GM15510 (cell line): ENCODE measurements around the gene GLIS1.

Experiments
- POLR2A ChIP-seq: IDR thresholded peaks from 3 replicates; pipeline ENCODE4 v1.6.1; 2011; ENCODE audit warnings: borderline replicate concordance; ENCODE audit not compliant: insufficient read length; ENCODE audit errors: extremely low read depth

The GLIS1 gene

DNA sequence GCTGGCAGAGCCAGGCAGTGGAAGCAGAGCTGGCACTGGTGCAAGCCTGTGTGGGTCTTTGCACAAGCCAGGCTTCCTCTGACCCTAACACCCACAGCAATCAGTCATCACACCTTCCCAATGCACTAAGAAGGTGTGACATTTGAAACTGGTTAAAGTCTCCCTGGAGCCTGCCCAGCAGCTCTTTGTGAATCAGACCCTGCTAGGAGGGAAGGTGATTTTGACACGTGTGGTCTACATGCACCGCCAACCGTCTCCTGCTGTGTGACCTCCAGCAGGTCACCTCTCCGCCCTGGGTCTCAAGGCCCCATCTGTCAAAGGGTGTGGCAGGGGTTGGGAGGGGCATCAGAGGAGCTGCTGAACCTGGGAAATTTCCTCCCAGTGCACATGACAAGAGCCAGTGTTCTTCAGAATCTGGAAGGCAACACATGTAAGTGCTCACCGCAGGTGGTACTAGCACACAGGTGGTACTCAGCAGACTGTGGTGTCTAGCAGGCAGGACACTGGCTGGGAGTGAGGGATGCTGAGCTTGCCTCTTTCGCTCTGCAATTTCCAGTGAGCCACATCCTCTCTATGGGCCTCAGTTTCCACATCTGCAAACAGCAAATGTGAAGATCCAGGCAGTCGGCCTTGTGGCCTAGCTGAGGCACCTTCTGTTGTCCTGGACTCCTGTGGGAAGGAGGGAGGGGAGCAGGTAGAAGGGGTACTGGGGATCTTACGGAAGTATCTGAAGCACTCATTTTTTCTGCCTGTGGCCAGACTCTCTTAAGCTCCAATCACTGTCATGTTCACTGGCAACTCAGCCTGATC, 156.5 kb downstream of the GLIS1 start:
- TF ChIP-seq POLR2A = no peak

DNA sequence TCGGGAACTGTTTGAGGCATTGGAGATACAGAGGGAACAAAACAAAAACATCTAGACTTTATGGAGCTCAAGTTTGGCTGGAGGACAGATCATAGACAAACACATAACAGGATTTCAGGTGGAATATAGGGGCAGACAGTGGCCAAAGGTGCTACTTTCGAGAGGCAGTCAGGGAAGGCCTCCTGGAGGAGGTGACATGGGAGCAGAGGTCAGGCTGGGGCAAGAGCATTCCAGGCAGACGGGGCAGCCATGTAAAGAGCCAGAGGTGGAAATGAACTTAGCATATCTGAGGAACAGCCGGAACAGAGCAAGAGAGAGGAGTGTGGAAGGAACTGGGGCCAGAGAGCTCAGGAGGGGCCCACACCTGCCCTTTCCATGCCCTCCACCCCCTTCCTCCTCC, 157.5 kb downstream of the GLIS1 start:
- TF ChIP-seq POLR2A = no peak

DNA sequence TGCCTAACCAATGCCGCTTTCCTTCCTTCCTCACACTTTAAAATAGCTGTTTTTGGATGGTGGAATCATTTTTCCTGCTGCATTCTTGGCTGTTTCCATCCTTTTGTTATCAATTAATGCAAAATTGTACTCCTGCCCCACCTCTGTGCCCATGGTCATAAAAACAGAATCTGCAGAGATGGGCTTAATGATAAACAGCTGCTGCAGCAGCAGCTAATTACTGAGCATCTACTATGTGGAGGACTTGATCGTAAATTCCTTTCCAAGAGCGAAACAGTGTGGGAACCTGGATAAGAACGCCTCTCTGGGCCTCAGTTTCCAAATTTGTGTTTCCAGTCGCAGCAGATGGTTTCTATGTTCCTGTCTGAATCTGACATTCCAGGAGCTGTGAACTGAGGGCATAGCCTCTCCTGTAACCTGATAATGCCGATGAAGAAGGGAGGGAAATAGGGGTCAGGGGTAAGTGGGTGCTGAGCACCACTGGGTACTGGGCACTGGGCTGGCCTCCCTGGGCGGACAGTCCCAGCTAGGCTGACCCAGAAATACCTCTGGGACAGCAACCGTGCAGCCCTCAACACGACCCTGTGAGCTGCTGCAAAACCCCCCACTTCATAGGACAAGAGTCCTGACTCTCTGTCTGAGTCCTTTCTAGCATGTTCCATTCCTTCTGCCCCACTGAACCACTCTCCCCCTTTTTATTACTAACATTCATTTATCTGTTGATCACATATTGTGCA, 158.1 kb downstream of the GLIS1 start:
- TF ChIP-seq POLR2A = no peak

DNA sequence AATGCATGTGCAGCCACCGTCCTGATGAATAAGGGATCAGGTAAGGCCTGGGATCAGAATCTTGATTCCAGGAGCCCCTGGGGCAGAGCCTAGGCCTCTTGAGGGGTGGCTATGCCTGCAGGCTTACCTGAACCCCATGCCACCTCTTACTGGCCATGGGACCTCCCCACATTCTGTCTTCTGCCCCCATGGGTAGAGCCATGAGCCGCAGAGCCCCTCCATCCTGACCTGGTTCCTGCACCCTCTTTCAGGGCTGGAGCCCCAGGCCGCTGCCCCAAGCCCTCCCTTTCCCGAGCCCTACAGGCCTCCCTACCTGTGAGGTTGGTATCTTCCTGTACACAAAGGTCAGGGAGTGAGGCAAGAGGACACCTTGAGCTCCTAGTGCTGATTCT, 159.0 kb downstream of the GLIS1 start:
- TF ChIP-seq POLR2A = no peak

DNA sequence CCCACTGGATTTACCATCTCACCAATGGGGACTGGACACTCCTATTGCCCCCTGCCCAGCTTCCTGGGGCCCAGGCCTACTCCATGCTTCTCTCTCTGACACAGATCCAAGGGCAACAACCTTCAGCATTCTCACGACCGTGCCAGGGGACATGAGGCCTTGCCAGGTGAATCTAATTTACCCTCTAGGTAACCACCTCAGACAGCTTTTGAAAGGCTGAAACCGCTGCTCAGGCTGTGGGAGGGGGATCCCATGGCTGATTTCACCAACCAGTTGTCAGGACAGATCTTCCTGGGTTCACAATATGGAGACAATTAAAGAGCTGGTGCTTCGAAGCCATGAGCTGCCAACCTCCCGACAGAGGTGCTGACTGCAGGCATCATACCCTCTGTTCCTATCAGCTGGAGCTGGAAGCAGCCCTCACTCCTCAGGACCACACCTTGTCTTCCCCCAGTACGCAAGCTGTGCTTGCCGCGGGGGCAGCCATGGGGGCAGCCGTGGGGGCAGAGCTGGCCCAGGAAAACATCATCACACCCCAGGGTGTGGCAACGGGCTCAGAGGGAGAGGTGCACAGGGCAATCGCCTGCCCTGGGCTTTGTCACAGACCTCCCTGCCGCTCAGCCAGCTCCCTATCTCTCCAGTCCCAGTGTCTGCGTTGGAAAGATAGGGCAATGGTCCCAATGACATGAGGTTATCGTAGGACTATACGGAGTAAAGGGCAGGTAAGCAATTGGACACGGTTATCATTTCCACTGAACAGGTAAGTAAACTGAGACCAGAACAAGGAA, 159.5 kb downstream of the GLIS1 start:
- no peak for TF ChIP-seq POLR2A

DNA sequence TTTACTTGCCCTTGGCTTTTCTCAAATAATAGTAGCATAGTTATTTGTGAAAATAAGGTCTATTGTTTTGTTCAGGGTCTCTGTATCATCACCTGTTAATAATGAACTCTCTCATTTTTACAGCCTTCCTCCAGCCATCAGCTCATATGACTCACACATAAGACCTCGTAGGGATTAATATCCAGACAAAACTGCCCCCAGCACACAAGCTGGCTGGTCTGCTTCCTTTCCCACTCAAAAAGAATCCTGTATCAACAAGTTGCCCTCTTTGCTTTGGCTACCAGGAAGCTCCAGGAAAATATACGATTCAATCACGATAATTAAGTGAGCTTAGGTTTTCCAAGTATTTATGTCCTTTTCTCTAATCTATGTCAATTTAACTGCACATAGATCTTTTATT, 160.6 kb downstream of the GLIS1 start:
- no peak for TF ChIP-seq POLR2A

DNA sequence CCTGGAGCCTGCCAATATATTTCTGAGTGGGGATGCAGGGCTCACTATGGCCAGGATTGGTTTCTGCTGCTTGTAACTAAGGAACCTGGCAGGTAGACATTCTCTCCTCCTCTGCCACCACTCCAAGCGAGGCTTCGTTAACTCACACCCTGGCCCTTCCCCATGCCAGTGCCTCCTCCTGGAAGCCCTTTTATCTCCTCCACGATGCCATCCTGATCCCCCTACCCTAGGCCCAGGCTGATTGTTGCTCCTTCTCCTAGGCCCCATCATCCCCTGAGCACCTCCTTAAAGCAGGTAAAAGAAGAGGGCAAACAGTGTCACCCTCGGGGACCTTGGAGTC, 161.2 kb downstream of the GLIS1 start:
- TF ChIP-seq POLR2A = no peak

DNA sequence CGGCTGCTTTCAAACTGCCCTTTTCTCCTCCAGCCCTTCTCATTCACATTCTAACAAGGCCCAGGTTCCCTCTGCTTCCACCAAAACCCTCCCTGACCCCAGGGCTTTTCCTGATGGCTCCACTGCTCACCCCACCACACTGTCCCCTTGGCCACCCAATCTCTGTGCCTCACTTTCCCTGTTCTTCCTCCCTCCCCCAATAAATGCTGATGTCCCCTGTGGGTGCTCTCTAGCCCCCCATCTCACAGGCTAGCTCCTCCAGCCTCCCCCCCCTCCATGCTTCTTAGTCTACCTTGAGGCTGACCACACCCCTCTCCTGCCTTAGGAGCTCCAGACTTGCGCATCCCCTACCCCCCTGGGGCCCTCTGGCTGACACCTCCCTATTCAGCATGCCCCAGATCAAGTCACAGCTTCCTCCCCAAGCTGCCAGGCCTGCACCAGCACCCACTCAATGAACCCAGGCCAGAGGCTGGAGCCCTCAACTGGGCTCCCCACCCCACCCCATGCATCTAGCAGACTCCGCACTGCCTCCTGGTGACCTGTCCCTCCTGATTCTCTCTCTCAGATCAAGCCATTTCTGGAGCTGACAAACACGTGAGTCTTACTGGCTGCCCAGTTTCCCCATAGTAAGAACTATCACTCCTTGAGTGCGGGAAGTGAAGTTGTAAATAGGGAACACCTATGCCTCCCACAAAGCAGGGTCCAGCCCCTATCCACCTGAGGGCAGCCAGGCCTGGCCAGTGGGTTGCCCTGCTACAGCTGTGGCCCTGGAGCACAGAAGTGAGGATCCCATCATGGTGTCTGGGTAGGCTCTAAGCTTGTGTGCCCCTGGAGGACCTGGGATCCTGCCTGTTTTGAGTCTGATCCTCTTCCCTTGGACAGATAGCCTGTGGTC, 161.9 kb downstream of the GLIS1 start:
- TF ChIP-seq POLR2A = no peak

DNA sequence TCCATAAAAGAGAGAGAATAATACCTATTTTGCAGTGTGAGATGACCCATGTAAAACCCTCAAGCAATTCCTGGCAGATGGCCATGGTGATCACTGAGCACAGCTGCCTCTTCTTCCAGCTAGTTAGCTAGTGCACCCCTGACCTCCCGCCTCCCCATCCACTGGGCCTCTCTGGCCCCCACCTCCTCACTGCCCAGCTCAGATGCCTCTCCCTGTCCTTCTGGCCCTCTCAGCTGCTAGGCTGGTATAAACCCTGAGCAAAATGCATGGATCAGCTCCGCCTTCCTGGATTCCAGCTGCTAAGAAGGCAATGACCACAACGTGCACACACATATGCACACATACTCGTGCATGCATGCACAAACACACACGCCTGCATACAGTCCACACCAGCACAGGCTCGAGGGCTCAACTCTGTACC, 162.6 kb downstream of the GLIS1 start:
- no peak for TF ChIP-seq POLR2A

DNA sequence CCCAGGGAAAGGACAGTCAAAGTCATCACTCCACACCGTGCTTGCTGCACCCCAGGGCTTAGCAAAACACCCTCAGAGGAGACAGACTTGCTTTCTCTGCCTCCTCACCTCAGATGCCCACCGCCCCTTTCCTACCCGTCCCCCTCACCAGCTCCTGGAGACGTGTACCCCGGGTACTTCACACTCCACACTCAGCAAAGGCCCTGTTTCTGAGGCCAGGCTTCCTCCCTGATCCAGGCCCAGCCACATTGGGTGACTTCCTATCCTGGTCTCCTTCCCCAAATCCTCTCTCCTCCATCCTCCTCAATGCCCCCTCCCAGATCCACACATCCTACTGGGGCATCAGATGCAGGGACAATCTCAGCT, 163.0 kb downstream of the GLIS1 start:
- TF ChIP-seq POLR2A = no peak

DNA sequence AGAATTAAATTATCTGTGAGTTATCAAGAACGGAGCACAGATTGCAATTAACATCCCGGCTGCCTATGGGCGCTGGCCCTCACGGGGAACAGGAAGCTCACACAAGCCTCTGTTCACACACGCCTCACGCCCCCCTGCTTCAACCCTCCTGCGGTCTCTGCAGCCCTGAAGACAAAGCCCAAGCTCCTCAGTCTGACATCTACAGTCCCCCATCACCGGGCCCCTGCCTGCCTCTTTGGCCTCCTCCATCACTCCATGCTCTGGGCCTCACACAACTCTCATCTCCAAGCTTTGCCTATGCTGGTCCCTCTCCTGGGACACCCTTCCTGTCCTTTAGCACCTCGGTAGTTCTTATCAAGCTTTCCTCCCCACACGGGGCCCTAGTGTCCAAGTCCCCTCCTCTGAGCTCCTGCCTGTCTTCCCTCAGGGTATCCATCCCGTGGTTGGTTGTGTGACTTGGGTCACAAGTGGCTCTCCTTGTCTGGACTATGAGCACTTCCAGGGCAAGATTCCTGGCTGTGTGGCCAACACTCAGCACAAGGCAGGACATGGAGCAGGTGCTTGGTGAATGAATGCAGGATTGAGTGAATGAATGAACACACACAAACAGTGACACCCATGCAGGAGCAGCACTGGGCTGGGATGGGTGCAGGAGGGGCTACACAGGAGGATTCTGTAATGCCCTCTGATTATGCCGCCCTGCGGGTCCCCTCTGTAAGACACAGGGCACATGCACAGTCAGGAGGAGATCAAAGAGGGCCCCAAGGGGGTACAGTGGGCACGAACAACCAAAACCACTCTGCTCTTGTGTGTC, 163.6 kb downstream of the GLIS1 start:
- TF ChIP-seq POLR2A = no peak

DNA sequence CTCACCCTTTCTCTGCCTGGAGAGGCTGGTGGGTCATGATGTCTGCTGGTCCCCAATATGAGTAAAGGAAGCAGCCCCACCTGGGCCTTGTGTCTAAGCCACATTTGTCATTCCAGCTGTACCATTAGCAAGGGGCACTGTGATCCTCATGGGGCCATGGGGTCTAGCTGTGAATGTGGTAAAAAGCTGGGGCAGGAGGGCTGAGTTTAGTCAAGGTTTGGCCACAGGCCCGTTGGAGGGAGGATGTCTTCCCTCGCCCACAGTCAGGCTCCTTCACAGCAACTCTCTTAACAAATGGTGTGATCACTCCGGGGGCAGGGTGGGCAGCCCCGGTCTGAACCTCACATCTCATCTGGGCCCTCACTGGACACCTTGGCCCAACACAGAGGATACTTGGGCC, 164.3 kb downstream of the GLIS1 start:
- TF ChIP-seq POLR2A = no peak

DNA sequence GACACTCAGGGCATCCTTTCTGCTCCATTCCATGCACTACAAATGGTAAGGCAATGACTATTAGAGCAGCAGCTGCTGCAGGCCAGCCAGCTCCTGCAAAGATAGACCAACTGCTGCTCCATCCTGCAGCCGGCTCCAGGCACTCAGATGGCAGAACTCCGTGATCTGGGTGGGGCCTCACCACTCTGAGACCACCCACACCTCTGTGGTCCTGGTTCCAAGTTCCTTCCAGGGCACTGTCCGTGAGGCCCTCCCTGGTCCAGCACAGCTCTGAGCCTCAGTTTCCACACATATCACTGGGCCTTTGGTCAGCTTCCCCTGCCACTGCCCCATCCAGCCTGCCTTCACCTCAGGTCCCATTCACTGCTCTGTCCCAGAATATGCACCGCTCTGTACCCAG, 165.0 kb downstream of the GLIS1 start:
- no peak for TF ChIP-seq POLR2A

DNA sequence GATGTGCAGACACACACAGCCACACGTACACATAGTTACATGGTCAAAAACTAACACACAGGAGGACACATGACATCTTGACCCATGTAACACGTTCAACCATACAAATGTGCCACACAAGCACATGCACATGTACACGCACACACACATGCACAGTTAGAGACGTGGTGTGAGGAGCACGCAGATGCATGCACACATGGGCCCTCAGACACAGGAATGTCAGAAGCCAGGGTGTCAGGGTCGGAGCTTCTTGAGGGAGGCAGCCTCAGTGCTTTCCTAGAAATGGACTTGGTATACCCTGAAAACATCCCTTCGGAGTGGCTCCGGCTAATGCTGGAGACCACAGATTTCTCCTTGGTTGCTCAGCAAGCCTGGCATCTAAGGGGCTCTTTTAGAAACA, 165.4 kb downstream of the GLIS1 start:
- no peak for TF ChIP-seq POLR2A
